ENCODE data around the gene TVP23B.
"Not testable (repeated sequence)": the region's sequence is repeated elsewhere in the genome, so short reads cannot be mapped to it uniquely, and the experiment has no call there.

TVP23B gene

DNA sequence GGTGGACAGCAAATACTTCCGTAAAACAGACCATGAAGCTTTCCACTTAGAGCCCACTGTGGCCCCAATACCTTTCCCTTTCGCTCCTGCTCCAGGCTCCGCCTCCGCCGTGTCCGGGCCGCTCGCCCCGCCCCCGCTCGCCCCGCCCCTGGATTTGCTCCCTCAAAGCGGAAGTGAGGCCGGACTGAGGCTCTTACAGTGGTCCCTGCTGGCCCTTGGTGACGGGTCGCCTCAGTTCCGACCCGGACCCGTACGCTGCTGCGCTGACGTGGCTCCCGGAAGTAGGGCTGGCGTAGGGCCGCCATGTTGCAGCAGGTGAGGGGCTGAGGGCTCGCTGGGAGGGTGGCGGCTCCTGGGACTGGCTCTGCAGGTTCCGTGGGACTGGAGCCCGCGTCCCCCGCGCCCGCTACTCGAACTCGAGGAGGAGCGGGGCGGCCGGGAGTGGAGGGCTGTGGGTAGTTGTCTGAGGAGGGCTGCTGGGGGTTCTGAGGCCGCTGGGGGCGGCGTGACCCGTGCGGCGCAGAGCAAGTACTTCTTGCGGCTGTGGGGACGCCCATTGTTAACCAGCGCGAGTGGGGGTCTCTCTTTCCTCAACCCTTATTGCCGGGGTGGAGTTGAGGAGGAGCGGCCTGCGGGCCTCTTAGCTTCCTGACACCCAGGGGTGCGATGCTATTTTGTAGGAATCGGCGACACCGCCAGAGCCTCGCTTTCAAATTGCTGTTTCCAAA is at the start of gene TVP23B:
TSS of gene TVP23B (plus strand) at position 193 of the 728 bp plus-strand sequence. CDS start at position 304, 111 bp downstream.
- peak; percentile 92 for DNase-seq (ENCODE audit: low spot score)

DNA sequence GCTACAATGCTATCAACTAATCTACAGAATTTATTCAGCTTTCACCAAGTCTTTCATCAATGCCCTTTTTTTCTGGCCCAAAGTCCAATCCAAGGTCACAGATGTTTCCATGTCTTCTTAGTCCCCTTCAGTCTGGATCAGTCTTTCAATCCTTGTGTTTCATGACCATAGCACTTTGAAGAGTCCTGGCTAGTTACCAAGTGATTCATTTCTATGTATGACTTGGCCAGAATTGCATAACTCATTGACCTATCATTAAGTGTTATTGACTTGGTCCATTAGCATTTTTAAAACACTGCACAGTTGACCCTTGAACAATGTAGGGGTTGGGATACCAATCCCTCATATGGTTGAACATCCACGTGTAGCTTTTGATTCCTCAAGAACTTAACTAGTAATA is 48.5 kb upstream of the TVP23B start:
- not testable (repeated sequence) for DNase-seq (ENCODE audit: low spot score)

DNA sequence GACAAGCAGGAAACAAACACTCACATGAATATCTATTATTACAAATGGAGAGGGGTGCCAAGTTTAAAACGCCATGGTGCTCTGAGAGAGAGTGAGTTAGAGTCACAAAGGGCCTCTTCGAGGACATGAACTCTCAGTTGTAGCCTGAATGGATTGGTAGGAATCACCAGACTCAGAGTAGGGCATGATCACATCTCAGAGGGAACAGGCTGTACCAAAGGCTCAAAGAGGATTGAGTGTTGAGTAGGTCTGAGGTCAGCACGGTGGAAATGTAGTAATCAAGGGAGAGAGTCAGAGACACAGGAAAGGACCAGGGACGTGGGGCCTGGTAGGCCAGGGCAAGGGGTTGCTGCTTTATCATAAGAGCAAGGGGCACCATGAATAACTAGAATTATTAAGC is 47.6 kb upstream of the TVP23B start:
- DNase-seq (ENCODE audit: low spot score) = not testable (repeated sequence)

DNA sequence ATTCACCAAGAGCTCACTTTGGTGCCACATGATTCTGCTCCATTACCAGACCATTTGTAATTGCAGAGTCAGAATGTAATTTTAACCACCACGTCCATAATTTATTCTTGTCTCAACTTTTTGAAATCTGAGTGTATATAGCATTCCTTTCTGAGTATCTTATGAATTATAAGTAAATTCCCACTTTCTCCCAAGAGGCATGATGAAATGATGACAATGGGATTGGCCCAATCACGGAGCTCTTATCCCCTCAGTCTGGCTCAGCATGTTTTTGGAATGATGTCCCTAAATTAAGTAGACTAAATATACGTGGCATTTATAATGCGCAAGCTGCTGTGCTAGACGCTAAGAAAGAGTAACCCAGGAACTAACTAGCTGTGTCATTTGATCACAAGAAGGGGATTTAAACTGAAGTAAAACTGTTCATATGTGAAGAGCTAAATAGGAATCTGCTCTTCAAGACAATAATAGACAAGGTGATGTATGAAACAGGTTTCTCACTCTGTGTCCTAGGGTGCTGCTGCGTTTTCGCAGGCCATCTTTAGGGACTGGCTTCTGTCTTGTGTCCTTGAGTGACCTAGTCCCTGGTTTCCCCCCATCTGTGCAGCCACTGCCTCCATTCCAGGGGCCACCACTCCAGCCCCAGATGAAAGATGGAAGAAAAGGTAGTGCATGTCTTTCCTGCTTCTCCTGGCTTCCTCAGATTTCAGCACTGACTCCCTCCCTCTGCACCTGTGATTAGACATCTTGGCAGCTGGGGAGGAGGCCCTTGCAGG is 41.2 kb upstream of the TVP23B start:
- DNase-seq (ENCODE audit: low spot score) = not testable (repeated sequence)

DNA sequence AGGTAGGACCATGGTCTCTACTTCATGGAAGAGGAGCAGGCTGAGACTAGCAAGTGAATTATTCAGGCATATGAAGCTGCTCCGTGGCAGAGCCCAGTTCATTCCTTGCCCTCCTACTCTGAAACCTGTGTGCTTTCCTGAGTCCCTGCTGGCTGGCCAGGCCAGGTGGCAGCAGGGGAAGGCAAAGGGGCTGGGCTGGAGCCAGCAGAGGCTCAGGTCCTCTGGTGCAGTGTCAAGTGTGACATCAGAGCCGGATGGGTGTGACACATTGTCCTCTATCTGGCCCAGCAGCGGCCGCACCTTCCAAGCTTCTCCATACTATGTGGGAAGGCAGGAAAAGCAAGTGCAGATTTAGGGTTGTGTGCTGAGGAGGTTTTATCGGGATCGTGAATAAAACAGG is 39.8 kb upstream of the TVP23B start:
- DNase-seq (ENCODE audit: low spot score) = not testable (repeated sequence)

DNA sequence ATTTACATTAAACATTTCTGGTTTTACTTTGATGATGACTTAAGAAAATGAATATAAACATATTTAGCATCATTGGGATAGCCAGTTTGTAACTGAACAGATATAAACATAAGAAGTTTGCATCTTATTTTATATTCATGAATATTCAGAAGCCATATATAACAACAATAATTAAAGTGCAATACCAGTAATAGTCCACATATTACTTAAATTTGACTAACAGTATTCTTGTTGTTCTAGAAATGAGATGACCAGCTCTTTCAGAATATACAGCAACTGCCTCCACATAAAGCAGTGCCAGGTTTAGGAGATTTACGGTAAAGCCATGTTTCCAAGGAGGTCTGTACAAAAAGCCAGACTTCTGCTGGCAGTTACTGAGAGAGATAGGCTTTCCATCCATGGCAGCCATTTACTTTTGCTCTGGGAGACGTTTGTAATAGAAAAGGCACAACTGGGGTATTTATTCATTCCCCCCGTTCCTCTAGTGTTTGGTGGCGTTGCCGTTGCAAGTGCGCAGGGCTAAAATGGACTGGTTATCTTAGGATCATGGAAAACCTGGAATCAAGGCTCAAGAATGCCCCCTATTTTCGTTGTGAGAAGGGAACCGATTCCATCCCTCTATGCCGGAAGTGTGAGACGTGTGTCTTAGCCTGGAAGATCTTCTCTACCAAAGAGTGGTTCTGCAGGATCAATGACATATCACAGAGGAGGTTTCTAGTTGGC is 37.1 kb upstream of the TVP23B start, which contains the start of gene FBXW10:
TSS of gene FBXW10 (plus strand) at position 356 of the 723 bp plus-strand sequence. CDS start at position 547, 191 bp downstream.
- DNase-seq (ENCODE audit: low spot score) = not testable (repeated sequence)

DNA sequence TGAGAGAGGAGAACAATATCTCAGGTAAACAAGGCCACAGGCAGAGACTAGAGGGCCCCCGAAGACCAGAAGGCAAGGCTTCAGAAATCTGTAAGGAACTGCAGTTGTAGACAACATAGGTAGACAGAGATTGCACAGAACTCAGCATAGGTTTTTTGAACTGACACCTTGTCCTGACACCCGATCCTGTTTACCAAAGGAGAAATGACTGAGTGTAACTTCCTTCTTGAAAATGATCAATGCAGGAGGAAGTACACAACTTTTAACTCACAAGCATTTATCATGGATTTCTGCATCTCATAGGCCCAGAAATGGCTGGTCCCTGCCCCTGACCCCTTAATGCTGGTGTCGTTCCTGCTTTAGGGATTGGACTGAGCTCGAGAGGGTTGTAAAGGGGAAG is 36.3 kb upstream of the TVP23B start:
- not testable (repeated sequence) for DNase-seq (ENCODE audit: low spot score)

DNA sequence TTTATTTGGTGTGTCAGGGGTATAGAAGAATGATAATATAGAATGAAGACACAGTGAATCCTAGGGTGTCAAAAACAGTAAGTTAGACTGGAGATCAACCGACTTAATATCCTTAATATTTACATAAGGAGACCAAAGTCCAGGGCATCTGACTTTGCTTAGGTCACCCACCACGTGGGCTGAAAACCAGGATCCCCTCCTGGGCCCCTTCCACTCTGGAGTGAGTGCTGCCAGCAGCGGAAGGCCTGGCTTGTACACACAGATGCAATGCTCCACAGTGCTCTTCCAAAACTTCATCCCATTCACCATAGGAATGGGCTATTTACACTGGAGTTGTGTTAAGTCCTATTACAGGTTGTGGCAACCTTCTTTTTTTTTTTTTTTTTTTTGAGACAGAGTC is 34.4 kb upstream of the TVP23B start:
- DNase-seq (ENCODE audit: low spot score) = not testable (repeated sequence)

DNA sequence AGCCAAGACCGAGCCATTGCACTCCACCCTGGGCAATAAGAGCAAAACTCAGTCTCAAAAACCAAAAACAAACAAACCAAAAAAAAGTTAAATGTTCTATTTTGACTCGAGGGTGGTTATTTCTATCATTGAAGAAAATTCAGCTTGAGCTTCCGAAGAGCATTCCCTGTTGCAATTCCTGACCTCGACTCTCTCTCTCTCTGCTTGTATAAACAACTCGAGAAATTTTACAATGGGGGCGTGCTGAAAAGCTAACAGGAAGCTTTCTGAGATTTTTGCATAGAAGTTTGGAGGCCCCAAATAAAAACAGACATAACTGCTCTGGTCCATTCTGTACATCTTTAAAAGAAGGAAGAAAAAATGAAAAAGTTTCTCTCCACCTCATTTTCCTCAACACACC is 33.5 kb upstream of the TVP23B start:
- not testable (repeated sequence) for DNase-seq (ENCODE audit: low spot score)

DNA sequence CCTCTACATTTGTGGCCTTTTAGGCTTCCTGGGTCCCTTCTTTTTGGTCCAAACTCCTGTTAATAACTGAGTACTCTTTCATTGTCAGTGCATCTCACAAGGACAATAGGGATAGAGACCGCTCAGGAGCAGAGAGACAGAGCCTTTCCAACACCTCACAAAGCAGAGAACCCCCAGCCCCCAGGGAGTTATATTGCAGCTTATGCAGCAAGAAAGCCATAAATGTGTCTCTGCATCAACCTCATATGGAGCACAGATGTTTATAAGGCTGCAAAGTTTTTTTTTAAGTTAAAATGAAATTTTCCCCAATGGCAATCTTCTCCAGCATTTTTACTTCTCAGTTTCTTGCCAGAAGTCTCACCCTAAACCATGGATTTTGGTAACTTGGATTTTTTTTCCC is 30.7 kb upstream of the TVP23B start:
- DNase-seq (ENCODE audit: low spot score) = not testable (repeated sequence)

DNA sequence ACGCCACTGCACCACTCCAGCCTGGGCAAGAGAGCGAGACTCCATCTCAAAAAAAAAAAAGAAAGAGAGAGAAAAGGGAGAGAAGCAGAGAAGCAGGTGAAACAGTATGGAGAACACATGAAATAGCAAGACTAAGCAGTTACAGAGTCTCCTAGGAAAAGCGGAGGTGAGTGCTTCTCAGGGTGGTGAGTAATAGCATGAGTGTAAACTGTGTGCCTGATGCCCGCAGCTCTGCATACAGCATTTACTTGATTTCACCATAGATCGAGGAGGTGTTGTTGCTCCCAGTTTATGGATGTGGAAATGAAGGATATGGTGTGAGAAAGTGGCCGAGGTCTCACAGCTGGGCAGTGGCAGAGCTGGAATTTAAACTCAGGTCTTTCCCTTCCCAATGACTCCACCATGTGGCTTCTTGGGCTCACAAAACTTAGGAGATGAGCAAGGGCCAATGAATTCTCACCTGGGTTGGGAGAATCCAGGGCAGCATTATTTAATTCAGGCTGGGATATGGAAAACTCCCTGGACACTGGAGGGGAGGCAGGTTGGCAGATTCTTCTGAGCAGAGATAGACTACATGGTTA is 27.1 kb upstream of the TVP23B start:
- not testable (repeated sequence) for DNase-seq (ENCODE audit: low spot score)

DNA sequence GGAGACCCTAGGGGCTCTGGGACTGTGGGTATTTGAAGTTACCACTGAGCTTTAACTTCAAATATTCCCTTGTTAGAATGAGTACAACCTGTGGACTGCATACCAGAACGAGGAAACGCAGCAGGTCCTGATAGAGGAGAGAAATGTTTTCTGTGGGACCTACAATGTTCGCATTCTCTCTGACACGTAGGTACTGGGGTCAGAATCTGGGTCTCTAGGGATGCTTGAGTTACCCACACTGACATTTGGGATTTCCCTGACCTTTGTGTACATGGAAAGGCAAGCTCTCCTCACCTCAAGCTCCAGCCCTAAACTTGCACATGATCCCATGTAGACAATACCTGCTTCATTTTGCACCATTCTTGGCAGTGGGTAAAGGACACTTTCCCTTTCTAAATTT is 25.0 kb upstream of the TVP23B start:
- not testable (repeated sequence) for DNase-seq (ENCODE audit: low spot score)

DNA sequence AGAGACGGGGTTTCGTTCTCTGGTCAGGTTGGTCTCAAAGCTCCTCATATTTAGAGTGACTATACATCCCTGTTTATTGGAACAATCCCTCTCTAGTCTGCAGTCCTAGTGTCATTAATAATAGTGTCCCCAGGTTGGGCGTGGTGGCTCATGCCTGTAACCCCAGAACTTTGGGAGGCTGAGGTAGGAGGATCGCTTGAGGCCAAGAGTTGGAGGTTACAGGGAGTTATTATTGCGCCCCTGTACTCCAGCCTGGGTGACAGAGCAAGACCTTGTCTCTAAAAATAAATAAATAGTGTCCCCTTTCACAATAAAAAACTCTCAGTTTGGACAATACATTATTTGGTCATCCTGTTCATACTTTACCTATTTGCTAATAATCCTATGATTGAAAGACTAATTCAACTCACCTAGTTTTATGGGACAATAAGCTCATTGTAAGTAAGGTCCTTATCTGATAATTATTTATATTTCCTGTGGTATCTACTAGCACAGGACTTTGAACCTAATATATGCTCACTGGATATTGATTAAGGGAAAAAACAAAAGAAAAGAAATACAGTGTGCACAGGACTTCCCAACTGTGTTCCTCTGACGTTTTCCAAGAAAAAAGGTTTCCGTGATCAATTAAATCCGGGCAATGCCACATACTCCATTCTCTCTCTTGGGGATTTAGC is 23.5 kb upstream of the TVP23B start:
- DNase-seq (ENCODE audit: low spot score) = not testable (repeated sequence)

DNA sequence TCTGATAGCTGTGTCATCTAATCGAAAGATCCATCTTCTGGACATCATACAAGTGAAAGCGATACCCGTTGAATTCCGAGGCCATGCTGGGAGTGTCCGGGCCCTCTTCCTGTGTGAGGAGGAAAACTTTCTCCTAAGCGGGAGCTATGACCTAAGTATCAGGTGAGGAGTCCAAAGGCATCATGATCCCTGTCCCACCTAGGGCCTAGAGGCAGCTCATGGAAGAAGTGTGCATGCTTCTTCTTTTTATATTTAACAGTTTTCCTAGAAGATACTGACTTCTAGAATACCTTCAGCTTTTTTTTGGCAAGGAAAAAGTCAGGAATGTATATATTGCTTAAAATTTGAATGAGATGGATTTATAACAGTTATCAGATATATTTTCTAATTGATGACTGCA is 22.6 kb upstream of the TVP23B start:
- not testable (repeated sequence) for DNase-seq (ENCODE audit: low spot score)

DNA sequence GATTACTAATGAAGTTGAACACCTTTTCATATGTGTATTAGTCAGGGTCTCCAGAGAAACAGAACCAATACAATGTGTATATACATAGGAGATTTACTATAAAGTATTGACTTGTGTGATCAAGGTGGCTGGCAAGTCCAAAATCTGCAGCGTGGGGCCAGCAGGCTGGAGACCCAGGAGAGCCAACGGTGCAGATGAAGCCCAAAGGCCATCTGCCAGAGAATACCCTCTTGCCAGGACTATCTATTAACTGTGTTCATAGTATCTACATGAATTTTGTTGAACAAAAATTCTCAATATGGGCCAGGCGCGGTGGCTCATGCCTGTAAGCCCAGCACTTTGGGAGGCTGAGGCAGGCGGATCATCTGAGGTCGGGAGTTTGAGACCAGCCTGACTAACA is 20.8 kb upstream of the TVP23B start:
- not testable (repeated sequence) for DNase-seq (ENCODE audit: low spot score)

DNA sequence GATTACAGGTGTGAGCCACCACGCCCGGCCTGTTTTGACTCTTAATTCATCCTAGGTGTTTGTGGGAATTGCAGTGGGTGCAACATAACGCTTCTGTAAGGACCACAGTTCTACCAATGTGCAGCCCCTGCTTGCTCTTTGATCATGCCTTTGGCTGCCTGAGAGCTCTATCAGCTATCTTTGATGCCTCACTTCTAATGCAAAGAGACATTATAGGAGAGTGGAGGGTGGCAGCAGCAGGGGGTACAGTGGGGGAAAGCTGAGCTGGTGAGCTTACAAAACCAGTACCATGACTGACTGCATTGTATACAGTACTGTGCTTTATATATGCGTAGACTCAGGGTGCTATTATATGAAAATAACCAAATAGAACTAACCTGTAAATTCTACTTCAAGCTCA is 10.4 kb upstream of the TVP23B start:
- not testable (repeated sequence) for DNase-seq (ENCODE audit: low spot score)

DNA sequence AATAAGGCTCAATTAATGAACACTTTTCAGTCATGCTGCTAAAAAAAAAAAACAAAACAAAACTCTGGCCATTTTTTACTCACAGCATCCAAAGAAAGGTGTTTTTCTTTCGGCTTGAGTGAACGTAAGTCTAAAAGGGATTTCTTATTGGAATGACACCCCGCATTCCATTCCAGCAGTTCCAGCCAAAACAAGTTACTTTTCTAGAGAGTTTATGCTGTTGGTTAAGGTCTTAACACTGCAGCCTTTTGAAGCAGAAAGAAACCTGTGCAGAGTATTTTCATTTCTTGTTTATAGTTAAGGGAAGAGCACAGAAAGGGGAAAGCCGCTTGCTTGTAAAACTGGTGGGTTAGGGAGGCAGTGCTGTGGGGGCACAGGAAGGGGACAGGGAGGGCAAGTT is 9.9 kb upstream of the TVP23B start:
- DNase-seq (ENCODE audit: low spot score) = not testable (repeated sequence)

DNA sequence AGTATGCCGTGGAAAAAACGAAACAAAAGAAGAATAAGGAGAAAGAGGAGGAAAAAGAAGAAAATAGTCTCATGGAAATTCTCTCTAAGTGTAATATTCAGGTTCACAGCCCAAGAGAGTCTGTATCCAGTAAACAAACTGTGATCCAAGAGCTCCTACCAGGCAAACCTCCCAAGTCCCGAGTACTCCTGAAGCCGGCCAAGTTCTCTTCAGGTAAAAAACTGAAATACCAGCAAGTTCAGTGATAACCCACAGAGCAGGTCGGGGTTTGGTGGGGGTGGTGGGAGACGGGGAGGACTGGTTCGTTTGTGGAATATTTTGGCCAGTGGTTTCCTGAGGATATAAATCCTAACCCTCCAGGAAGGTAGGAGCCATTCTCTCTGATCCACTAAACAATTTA is 8.5 kb upstream of the TVP23B start:
- DNase-seq (ENCODE audit: low spot score) = no peak

DNA sequence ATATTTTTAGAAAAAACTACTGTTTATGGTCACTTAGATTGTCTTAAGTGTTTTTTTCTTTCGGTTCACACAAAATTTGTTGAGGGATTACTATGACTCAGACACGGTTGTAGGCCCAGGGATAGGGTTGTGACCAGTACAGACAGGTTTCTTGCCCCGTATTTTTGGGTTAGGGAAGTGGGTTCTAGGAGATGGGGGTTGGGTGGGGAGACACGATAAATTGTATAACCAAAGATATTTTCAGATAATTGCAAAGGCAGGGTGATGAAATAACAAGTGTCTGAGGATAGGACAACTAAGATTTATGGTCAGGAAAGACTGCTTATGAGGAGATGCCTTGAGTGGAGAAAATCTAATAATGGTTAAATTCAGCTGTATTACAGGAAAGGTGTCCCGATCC is 822 bp downstream of the TVP23B start:
- not testable (repeated sequence) for DNase-seq (ENCODE audit: low spot score)

DNA sequence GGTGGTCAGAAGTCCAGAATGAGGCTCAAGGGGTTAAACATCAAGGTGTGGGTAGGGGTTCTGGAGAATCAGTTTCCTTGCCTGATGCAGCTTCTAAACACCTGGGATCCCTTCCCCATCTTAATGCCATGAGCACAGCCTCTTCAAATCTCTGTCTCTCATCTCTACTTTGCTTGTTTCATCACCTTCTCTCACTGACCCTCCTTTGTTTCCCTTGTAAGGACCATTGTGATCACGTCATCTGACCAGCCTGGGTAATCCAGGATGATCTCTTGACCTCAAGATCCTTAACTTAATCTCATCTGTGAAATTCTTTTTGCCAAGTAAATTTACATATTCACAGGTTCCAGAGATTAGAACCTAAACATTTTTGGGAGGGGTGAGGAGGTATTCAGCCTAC is 5.0 kb downstream of the TVP23B start:
- DNase-seq (ENCODE audit: low spot score) = not testable (repeated sequence)

DNA sequence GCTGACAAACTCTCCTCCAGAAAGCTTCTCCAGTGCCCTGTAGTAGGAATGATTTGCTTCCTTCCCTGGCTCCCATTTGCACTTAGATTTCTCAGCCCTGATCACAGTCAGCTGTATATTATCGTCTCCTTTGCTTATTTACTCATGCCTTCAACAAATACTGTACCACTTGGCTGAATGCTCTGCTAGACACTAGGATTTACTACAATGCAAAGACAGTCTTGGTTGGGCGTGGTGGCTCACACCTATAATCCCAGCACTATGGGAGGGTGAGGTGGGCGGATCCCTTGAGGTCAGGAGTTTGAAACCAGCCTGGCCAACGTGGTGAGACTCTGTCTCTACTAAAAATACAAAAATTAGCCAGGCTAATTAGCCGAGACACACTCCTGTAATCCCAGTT is 5.9 kb downstream of the TVP23B start:
- DNase-seq (ENCODE audit: low spot score) = not testable (repeated sequence)
